Measurements from ENCODE around the gene PLXNA4.

Gene PLXNA4

GRCh38 chr7:132381742-132382472 is 194.4 kb downstream of the PLXNA4 start:
- H3K27me3 ChIP-seq, result no peaks in the 10 kb centered on the region
- H3K9me3 ChIP-seq, result no peaks in the 10 kb centered on the region
- no peaks in the 10 kb centered on the region for H3K36me3 ChIP-seq
- peaks cover 59% of the 10 kb centered on the region for H3K4me1 ChIP-seq
- DNase-seq, result no peak
- H3K4me3 ChIP-seq (ENCODE audit: low read depth, low read length), result 0 out of 2 replicates have a peak overlapping the region, but pooled peaks have one; percentile 8
- TF ChIP-seq CTCF (IDR thresholded peaks at IDR 0.05; ENCODE audit: low read depth, low read length), result no peak

- no peak overlapping the region for H3K4me3 ChIP-seq (ENCODE audit: low read depth, low read length)
- DNase-seq, result no peak
- no peaks in the 10 kb centered on the region for H3K9me3 ChIP-seq
- 0 out of 2 replicates have a peak, but pooled peaks have one; percentile 17 for TF ChIP-seq CTCF (IDR thresholded peaks at IDR 0.05; ENCODE audit: low read depth, low read length)
- H3K27me3 ChIP-seq, result no peaks in the 10 kb centered on the region
- peaks cover 46% of the 10 kb centered on the region for H3K4me1 ChIP-seq
- no peaks in the 10 kb centered on the region for H3K36me3 ChIP-seq
Observed at GRCh38 chr7:132380059-132380458, 196.2 kb downstream of the PLXNA4 start.

GRCh38 chr7:132379292-132379691 is 197.0 kb downstream of the PLXNA4 start:
- Histone ChIP-seq H3K27me3 (no peaks in the 10 kb centered on the region), H3K36me3 (no peaks in the 10 kb centered on the region; the same call in 1 of the 2 replicates), H3K4me1 (peaks cover 46% of the 10 kb centered on the region), H3K4me3 (ENCODE audit: low read depth, low read length) (no peak overlapping the region), H3K9me3 (no peaks in the 10 kb centered on the region)
- DNase-seq, result no peak
- TF ChIP-seq CTCF (IDR thresholded peaks at IDR 0.05; ENCODE audit: low read depth, low read length), result no peak

GRCh38 chr7:132377703-132378584 is 198.3 kb downstream of the PLXNA4 start:
- no peak for DNase-seq
- Histone ChIP-seq H3K9me3 (no peaks in the 10 kb centered on the region), H3K27me3 (no peaks in the 10 kb centered on the region), H3K36me3 (no peaks in the 10 kb centered on the region; the same call in 1 of the 2 replicates), H3K4me1 (peaks cover 44% of the 10 kb centered on the region), H3K4me3 (ENCODE audit: low read depth, low read length) (no peak overlapping the region)
- no peak for TF ChIP-seq CTCF (IDR thresholded peaks at IDR 0.05; ENCODE audit: low read depth, low read length)

- TF ChIP-seq CTCF (IDR thresholded peaks at IDR 0.05; ENCODE audit: low read depth, low read length), result no peak
- H3K4me3 ChIP-seq (ENCODE audit: low read depth, low read length), result no peak overlapping the region
- H3K36me3 ChIP-seq, result no peaks in the 10 kb centered on the region; the same call in 1 of the 2 replicates
- H3K27me3 ChIP-seq, result no peaks in the 10 kb centered on the region
- peaks cover 42% of the 10 kb centered on the region for H3K4me1 ChIP-seq
- H3K9me3 ChIP-seq, result no peaks in the 10 kb centered on the region
- DNase-seq, result no peak
Observed at GRCh38 chr7:132377015-132377414, 199.3 kb downstream of the PLXNA4 start.
